Activated CD4-positive, CD25-positive, alpha-beta regulatory T cell treated with anti-CD3 and anti-CD28 coated beads, Interleukin-2, amount 50 U/mL, for 16 hours (primary cell): ENCODE data around the gene MCCC2.
A peak's percentile ranks its signal among the peaks of the same experiment; 100 is the strongest.
"Not testable (repeated sequence)": the region's sequence is repeated elsewhere in the genome, so short reads cannot be mapped to it uniquely, and the experiment has no call there.

ENCODE experiments used
- DNase-seq: peaks from one replicate; pipeline ENCODE4 v3.0.0-alpha.2; 2020; ENCODE audit warnings: low read depth, low spot score

Gene MCCC2

GRCh38 chr5:71597001-71597400 lies 9.9 kb downstream of the MCCC2 start:
- no peak for DNase-seq

- no peak for DNase-seq
Observed at GRCh38 chr5:71600783-71601182, 13.6 kb downstream of the MCCC2 start.

- peak; percentile 61 for DNase-seq
Observed at GRCh38 chr5:71601222-71602026, 14.3 kb downstream of the MCCC2 start.

GRCh38 chr5:71609916-71610315 lies 22.8 kb downstream of the MCCC2 start:
- DNase-seq, result not testable (repeated sequence)

GRCh38 chr5:71615809-71616208 lies 28.7 kb downstream of the MCCC2 start:
- no peak for DNase-seq

- DNase-seq, result no peak
Observed at GRCh38 chr5:71620630-71621029, 33.5 kb downstream of the MCCC2 start.

- no peak for DNase-seq
Observed at GRCh38 chr5:71621268-71621667, 34.1 kb downstream of the MCCC2 start.

GRCh38 chr5:71621741-71622140 lies 34.6 kb downstream of the MCCC2 start:
- DNase-seq, result no peak

- DNase-seq, result no peak
Observed at GRCh38 chr5:71623221-71623794, 36.2 kb downstream of the MCCC2 start.

- DNase-seq, result no peak
Observed at GRCh38 chr5:71629950-71630349, 42.8 kb downstream of the MCCC2 start.

GRCh38 chr5:71631070-71631469 lies 43.9 kb downstream of the MCCC2 start:
- DNase-seq, result no peak

- no peak for DNase-seq
Observed at GRCh38 chr5:71632168-71632567, 45.0 kb downstream of the MCCC2 start.

GRCh38 chr5:71633255-71634155 lies 46.4 kb downstream of the MCCC2 start:
- no peak for DNase-seq

- no peak for DNase-seq
Observed at GRCh38 chr5:71637133-71637532, 50.0 kb downstream of the MCCC2 start.

GRCh38 chr5:71640408-71640807 lies 53.3 kb downstream of the MCCC2 start:
- no peak for DNase-seq

- no peak for DNase-seq
Observed at GRCh38 chr5:71645030-71645429, 57.9 kb downstream of the MCCC2 start.

GRCh38 chr5:71650940-71651339 lies 63.8 kb downstream of the MCCC2 start:
- DNase-seq, result not testable (repeated sequence)

- DNase-seq, result peak; percentile 4
Observed at GRCh38 chr5:71651579-71651978, 64.4 kb downstream of the MCCC2 start.

- DNase-seq, result no peak
Observed at GRCh38 chr5:71652349-71652748, 65.2 kb downstream of the MCCC2 start.

- DNase-seq, result no peak
Observed at GRCh38 chr5:71652803-71653543, 65.8 kb downstream of the MCCC2 start.

- no peak for DNase-seq
Observed at GRCh38 chr5:71658916-71659662, 71.9 kb downstream of the MCCC2 start.
